Measurements from ENCODE around the gene CERS1. TPM values are rescaled to one million over a fixed set of nuclear protein-coding genes. Genes with fewer than 3 reads are reported as not detected.
"Not testable (repeated sequence)": the region's sequence is repeated elsewhere in the genome, so short reads cannot be mapped to it uniquely, and the experiment has no call there.

CERS1 gene
- total RNA-seq, 1 donor from 2014 or later: 1.8 TPM

DNA sequence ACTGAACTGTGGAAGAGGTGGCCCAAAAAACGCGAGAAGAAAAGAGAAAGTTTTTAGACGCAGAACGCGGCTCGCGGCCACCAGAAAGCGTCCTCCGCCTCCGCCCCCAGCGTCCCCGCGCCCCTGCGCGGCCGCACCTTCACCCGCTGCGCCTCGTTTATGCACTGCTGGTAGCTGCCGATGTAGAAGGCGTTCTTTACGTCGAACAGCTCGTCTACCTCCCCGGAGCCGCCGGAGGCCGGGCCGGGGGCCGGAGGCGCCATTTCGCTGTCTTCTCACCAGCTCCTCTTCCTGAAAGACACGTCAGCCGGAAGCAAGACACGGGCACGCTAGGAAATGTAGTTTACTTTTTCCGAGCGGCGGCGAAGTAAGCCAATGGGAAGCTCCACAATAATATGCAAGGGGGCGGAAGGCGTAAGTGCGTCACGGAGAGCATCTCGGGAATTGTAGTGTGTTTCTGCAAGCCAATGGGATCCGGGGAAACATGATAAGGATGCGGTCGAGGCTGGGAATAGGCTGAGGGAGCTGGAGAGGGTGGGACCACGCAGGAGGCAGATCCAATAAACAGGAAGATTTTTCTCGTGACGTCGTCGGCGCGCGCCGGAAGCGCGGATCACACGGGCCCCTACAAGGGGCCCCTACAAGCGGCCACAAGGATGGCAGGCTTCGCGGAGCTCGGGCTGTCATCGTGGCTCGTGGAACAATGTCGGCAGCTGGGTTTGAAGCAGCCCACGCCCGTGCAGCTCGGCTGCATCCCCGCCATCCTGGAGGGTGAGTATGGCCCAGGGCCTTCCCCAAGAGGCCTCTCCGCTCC, 23.3 kb upstream of the CERS1 start, which contains the start of the genes COPE and DDX49:
Gene COPE (minus strand): TSS at position 302 of the 814 bp plus-strand sequence. CDS start 39 bp downstream, at position 263.
Gene DDX49 (plus strand): TSS at position 630 of the 814 bp plus-strand sequence. CDS start 27 bp downstream, at position 657.
- DNase-seq (ENCODE audit: low spot score): peak; percentile 99

- not testable (repeated sequence) for DNase-seq (ENCODE audit: low spot score)
Measured at GRCh38 chr19:18917593-18917992, 21.6 kb upstream of the CERS1 start.

GRCh38 chr19:18915639-18916038, 19.7 kb upstream of the CERS1 start:
- peak; percentile 27 for DNase-seq (ENCODE audit: low spot score)

- DNase-seq (ENCODE audit: low spot score): no peak
Measured at GRCh38 chr19:18913466-18913865, 17.5 kb upstream of the CERS1 start.

DNA sequence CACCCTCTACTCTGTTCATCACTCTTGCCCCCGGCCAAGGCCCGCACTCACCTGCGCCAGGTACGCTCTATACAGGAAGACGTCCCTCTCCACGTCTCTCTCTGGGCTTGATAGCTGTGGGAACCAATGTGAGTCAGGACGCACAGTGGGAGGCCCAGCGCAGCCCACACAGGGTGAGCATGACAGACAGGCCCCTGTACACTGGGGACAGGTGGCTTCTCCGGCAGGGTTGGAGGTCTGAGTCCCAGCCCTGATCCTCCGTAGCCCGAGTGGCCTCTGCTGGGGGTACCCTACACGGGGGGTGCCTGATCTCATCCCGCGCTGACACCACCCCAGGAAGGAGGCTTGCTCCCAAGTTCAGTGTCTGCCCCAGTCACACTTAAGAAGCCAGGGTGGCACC, 17.0 kb upstream of the CERS1 start:
- DNase-seq (ENCODE audit: low spot score): no peak

DNA sequence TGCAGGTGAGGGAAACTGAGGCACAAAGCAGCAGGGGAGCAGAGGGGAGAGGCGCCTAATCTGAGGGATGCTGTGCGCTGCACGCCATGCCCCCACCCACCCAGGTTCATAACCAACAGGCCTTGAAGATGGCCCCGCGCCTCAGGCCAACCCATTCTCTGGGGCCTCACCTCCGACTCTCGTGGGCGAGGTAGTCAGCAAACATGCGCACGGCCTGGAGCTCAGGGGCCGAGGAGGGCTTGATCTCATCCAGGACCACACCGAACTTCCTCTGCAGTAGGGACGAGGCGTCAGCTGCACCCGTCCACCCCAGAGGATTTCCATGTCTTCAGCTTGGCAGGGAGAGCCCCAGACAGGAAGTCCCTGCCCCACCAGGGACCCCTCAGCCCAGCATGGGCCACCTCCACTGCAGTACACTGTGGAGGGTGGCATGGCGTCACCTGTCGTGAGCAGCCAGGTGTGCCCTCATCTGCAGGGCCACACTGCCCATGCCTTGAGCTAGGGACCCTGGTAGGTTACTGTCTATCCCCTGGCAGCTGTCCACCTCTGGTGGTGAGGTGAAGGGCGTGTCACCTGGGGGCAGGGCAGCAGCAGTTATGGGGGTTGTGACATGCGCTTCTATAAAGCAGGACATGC, 15.0 kb upstream of the CERS1 start:
- no peak for DNase-seq (ENCODE audit: low spot score)

DNA sequence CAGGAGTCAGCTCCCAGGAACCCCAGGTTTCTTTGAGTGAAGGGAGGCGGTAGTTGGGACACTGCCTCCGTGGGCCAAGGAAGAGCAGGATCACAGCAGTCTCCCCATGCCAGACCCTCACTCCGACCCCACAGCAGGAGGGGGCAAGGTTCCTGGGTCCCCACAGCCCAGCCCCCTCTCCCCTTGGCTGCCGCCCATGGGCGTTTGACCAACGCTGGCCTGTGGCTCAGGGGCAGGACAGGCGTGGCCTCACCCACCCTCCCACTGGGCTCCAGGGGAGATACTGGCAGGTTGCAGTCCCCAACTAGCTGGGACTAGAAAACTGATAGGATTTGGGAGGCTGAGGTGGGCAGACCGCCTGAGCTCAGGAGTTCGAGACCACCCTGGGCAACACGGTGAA, 14.1 kb upstream of the CERS1 start:
- DNase-seq (ENCODE audit: low spot score): no peak

- DNase-seq (ENCODE audit: low spot score): no peak
Measured at GRCh38 chr19:18908917-18909619, 13.1 kb upstream of the CERS1 start.

DNA sequence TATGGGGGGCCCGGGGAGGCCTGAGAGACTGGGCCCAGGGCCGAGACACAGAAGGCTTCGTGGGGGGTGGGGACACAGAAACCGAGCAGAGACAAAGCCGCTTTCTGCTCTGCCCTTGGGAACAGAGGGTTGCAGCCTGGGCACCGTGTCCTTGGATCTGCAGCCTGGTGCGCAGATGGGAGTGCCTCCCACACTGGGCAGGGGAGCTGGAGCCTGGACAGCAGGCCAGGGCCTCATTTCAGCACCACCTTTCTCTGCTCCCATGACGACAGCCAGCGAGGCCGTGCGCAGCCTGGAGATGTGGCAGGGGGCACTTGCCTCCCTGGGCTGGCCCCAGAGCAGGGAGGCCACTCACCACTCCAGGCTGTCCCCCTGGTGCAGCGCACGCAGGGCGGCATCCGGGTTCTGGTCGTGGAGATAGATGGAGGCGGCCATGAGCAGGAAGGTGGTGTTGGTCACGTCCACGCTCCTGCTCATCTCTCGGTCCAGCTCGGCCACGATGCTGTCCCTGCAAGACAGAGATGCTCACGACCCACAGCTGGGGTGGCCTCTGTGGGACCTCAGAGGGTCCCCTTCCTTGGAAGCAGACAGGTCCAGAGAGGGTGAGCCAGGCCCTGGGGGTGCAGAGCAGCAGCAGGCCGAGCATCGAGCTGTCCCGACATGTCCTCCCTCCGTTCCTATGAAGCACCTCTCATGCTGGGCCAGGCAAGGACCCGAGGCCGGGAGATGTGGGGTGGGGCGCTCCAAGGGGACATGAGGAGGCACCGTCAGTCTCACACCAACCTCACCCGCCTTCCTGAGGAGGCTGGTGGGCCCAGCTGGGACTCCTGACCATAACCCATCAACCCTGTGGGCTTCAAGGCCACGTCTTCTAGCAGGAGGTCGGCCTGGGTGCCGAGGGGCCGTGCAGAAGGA, 10.9 kb upstream of the CERS1 start:
- no peak for DNase-seq (ENCODE audit: low spot score)

- no peak for DNase-seq (ENCODE audit: low spot score)
Measured at GRCh38 chr19:18905513-18906236, 9.7 kb upstream of the CERS1 start.

DNA sequence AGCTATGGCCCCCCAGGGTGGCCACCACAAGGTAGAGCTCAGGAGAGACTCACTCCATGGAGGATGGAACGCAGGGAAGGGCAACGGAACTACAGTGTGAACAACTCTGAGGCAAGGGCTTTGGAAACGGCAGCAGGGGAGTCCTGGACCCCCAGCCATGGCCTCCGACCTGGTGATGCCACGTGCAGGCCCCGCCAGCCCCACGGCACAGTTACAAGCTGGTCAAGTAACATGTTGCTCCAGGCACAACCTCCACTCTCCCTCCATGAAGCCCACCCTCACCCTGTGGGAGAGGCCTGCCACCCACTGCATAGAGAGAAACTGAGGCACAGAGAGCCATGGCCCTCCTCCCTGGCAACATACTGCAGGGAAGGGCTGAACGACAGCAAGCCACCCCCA, 9.1 kb upstream of the CERS1 start:
- no peak for DNase-seq (ENCODE audit: low spot score)

GRCh38 chr19:18904334-18905057, 8.5 kb upstream of the CERS1 start:
- DNase-seq (ENCODE audit: low spot score): no peak

- no peak for DNase-seq (ENCODE audit: low spot score)
Measured at GRCh38 chr19:18903156-18904037, 7.4 kb upstream of the CERS1 start.

DNA sequence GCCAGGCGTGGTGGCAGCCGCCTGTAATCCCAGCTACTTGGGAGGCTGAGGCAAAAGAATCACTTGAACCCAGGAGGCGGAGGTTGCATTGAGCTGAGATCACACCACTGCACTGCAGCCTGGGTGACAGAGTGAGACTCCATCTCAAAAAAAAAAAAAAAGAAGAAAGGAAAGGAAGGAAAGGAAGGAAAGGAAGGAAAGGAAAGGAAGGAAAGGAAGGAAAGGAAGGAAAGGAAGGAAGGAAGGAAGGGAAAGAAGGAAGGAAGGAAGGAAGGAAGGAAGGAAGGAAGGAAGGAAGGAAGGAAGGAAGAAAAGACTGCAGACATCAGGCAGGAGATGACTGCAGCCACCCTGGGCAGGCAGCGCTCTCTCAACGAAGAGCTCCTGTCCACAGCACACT, 6.6 kb upstream of the CERS1 start:
- DNase-seq (ENCODE audit: low spot score): not testable (repeated sequence)

DNA sequence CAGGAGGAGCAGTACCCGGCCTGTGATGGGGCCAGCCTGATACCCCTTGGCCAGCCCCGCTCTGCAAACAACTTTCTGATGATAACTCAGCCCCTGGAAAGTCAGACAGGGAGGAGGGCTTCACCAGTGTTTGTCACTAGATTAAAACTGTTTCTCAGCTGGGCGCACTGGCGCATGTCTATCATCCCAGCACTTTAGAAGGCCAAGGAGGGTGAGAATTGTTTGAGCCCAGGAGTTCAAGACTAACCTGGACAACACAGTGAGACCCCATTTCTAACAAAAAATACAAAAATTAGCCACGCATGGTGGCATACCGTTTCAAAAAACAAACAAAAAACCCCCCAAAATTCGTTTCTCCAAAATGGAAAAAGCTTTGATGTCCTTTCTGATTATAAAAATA, 5.5 kb upstream of the CERS1 start:
- DNase-seq (ENCODE audit: low spot score): no peak

- no peak for DNase-seq (ENCODE audit: low spot score)
Measured at GRCh38 chr19:18900700-18901481, 4.9 kb upstream of the CERS1 start.

- no peak for DNase-seq (ENCODE audit: low spot score)
Measured at GRCh38 chr19:18899624-18900560, 3.9 kb upstream of the CERS1 start.

Data from mucosa of gallbladder (tissue), 1 donor.